IMR-90 (cell line): Measurements from ENCODE around the gene ITGA1. TPM values are rescaled to one million over a fixed set of nuclear protein-coding genes. Genes with fewer than 3 reads are reported as not detected.

Source experiments
- ATAC-seq: fragments of 200-7000 bp; cut with Tn5 transposase; 2 replicates; pipeline ENCODE4 v1.9.1; 2020; ENCODE audit warnings: low read depth, mild to moderate bottlenecking, moderate library complexity
- BruUV-seq: library from RNA; stranded (reverse); fragments of 400-500 nt; replicated peaks from 2 replicates; lab custom pipeline; 2021; lab: Mats Ljungman, UMichigan
- CTCF ChIA-PET: fragments of 300-600 bp; formaldehyde crosslinking; extraction: SDS; loops from one replicate; lab custom pipeline; 2021; ENCODE audit warnings: antibody characterized with exemption; lab: Yijun Ruan, JAX
- POLR2A ChIA-PET: fragments of 300-600 bp; sonication (Branson Sonifier 250); formaldehyde crosslinking; loops from one replicate; lab custom pipeline; 2022; ENCODE audit warnings: antibody characterized with exemption; ENCODE audit not compliant: unreplicated experiment; lab: Charles Lee
- DNase-seq: peaks from one replicate; pipeline ENCODE4 v3.0.0; 2013
- H2AFZ ChIP-seq: replicated peaks from 2 replicates; pipeline ENCODE3; 2013; ENCODE audit warnings: low read length, mild to moderate bottlenecking; ENCODE audit not compliant: poor library complexity
- H2AK5ac ChIP-seq: 2 replicates; pipeline ENCODE4 v1.6.1; 2013; ENCODE audit warnings: low read depth, low read length, inconsistent platforms
- H2AK9ac ChIP-seq: replicated peaks from 2 replicates; pipeline ENCODE3; 2013; ENCODE audit warnings: mild to moderate bottlenecking, low read depth, low read length, moderate library complexity; ENCODE audit not compliant: poor library complexity
- H2BK120ac ChIP-seq: 2 replicates; pipeline ENCODE4 v1.6.1; 2013; ENCODE audit warnings: low read depth, low read length, inconsistent platforms
- H2BK15ac ChIP-seq: 3 replicates; pipeline ENCODE4 v1.6.1; 2013; ENCODE audit warnings: low read depth, low read length, inconsistent platforms
- H2BK20ac ChIP-seq: 2 replicates; pipeline ENCODE4 v1.6.1; 2013; ENCODE audit warnings: low read depth, mild to moderate bottlenecking, inconsistent platforms, low read length, moderate library complexity
- H2BK5ac ChIP-seq: 2 replicates; pipeline ENCODE4 v1.6.1; 2013; ENCODE audit warnings: mild to moderate bottlenecking, low read depth, low read length, inconsistent platforms; ENCODE audit not compliant: poor library complexity, severe bottlenecking
- H3K14ac ChIP-seq: replicated peaks from 2 replicates; pipeline ENCODE4 v1.6.1; 2013; ENCODE audit warnings: low read depth, low read length, inconsistent platforms
- H3K18ac ChIP-seq: 2 replicates; pipeline ENCODE4 v1.6.1; 2013; ENCODE audit warnings: low read depth, low read length, control low read depth
- H3K23ac ChIP-seq: 2 replicates; pipeline ENCODE4 v1.6.1; 2013; ENCODE audit warnings: low read depth, low read length, inconsistent platforms
- H3K27ac ChIP-seq: 2 replicates; pipeline ENCODE4 v1.5.1; 2013; ENCODE audit warnings: mild to moderate bottlenecking, control low read depth, low read length; ENCODE audit not compliant: insufficient read depth
- H3K27me3 ChIP-seq: 2 replicates; pipeline ENCODE4 v1.6.1; 2013; ENCODE audit warnings: low read length; ENCODE audit not compliant: control insufficient read depth, insufficient read depth
- H3K36me3 ChIP-seq: 2 replicates; pipeline ENCODE4 v1.6.1; 2013; ENCODE audit warnings: low read length, mixed read lengths; ENCODE audit not compliant: control insufficient read depth, insufficient read depth
- H3K4ac ChIP-seq: 2 replicates; pipeline ENCODE4 v1.6.1; 2013; ENCODE audit warnings: low read depth, low read length, inconsistent platforms
- H3K4me1 ChIP-seq: 2 replicates; pipeline ENCODE4 v1.6.1; 2013; ENCODE audit warnings: low read length, mixed read lengths; ENCODE audit not compliant: control insufficient read depth, insufficient read depth
- H3K4me2 ChIP-seq: 2 replicates; pipeline ENCODE4 v1.6.1; 2013; ENCODE audit warnings: low read depth, mild to moderate bottlenecking, control low read depth, low read length, moderate library complexity
- H3K4me3 ChIP-seq: 2 replicates; pipeline ENCODE4 v1.5.1; 2013; ENCODE audit warnings: low read depth, mild to moderate bottlenecking, control low read depth, low read length, moderate library complexity; ENCODE audit not compliant: insufficient read depth
- H3K56ac ChIP-seq: 2 replicates; pipeline ENCODE4 v1.6.1; 2013; ENCODE audit warnings: low read length, inconsistent platforms; ENCODE audit not compliant: insufficient read depth; ENCODE audit errors: extremely low read depth
- H3K79me1 ChIP-seq, 2 experiments: 2 replicates each; pipeline ENCODE4 v1.6.1; 2013; ENCODE audit warnings: low read length in 2 of 2, inconsistent platforms in 1 of 2, low read depth in 1 of 2
- H3K9ac ChIP-seq: 2 replicates; pipeline ENCODE4 v1.6.1; 2013; ENCODE audit warnings: low read depth, low read length, control low read depth
- H3K9me1 ChIP-seq: 2 replicates; pipeline ENCODE4 v1.6.1; 2013; ENCODE audit warnings: low read length, inconsistent platforms; ENCODE audit not compliant: insufficient read depth
- H3K9me3 ChIP-seq: 2 replicates; pipeline ENCODE4 v1.6.1; 2013; ENCODE audit warnings: low read length; ENCODE audit not compliant: control insufficient read depth, insufficient read depth
- H4K20me1 ChIP-seq: 2 replicates; pipeline ENCODE4 v1.6.1; 2013; ENCODE audit warnings: low read length, inconsistent platforms; ENCODE audit not compliant: insufficient read depth
- H4K5ac ChIP-seq: 2 replicates; pipeline ENCODE4 v1.6.1; 2013; ENCODE audit warnings: mild to moderate bottlenecking, low read depth, low read length, control low read depth
- H4K8ac ChIP-seq, 2 experiments: 2 replicates each; pipeline ENCODE4 v1.6.1; 2013; ENCODE audit warnings: low read depth in 2 of 2, low read length in 2 of 2, control low read depth in 1 of 2, inconsistent platforms in 1 of 2
- H4K91ac ChIP-seq: 2 replicates; pipeline ENCODE4 v1.6.1; 2013; ENCODE audit warnings: low read depth, low read length, inconsistent platforms; ENCODE audit not compliant: insufficient read depth
- CEBPB ChIP-seq: IDR thresholded peaks from 2 replicates; pipeline ENCODE4 v1.6.1; 2012; ENCODE audit warnings: low read depth, low read length, improper control_type of control experiment
- ELK1 ChIP-seq: fragments of 150-350 bp; IDR thresholded peaks from 2 replicates; pipeline ENCODE4 v1.6.1; 2016; ENCODE audit warnings: low read depth, mild to moderate bottlenecking, low read length, moderate library complexity, borderline replicate concordance
- MAFK ChIP-seq: IDR thresholded peaks from 2 replicates; pipeline ENCODE4 v1.6.1; 2012; ENCODE audit warnings: low read depth, low read length, improper control_type of control experiment
- MXI1 ChIP-seq: IDR thresholded peaks from 2 replicates; pipeline ENCODE4 v1.6.1; 2012; ENCODE audit warnings: low read depth, mild to moderate bottlenecking, low read length, moderate library complexity, borderline replicate concordance
- POLR2A ChIP-seq: IDR thresholded peaks from 2 replicates; pipeline ENCODE4 v1.6.1; 2012; ENCODE audit warnings: mild to moderate bottlenecking, low read depth, low read length
- RCOR1 ChIP-seq: IDR thresholded peaks from 2 replicates; pipeline ENCODE4 v1.6.1; 2012; ENCODE audit warnings: mild to moderate bottlenecking, low read length, improper control_type of control experiment; ENCODE audit not compliant: insufficient replicate concordance
- SMC3 ChIP-seq: fragments of 150-350 bp; IDR thresholded peaks from 2 replicates; pipeline ENCODE4 v1.6.1; 2016; ENCODE audit warnings: low read depth, mild to moderate bottlenecking, antibody characterized with exemption, low read length, moderate library complexity
- WGBS, 2 experiments: methylation state at CpG; one replicate each; pipeline versions ENCODE4 v1.1.5 to v1.1.7; 2013; ENCODE audit warnings: missing lambda C conversion rate in 2 of 2; ENCODE audit not compliant: insufficient read length in 1 of 2; ENCODE audit errors: extremely low coverage in 2 of 2; 5-methylcytosine and 5-hydroxymethylcytosine counted together
- dilution Hi-C: fragments of 300-500 bp; cut with HindIII; formaldehyde crosslinking; loops from one replicate; pipeline ENCODE4 v1.14.3; 2018; ENCODE audit warnings: low sequenced_read_pairs; ENCODE audit not compliant: unreplicated experiment
- in situ Hi-C: fragments of 300-500 bp; cut with MboI; formaldehyde crosslinking; loops from 3 replicates; pipeline ENCODE4 v1.14.3; 2019; ENCODE audit warnings: low sequenced_read_pairs, inconsistent platforms, mixed read lengths
- intact Hi-C: fragments of 100-400 bp; cut with micrococcal nuclease; formaldehyde crosslinking; loops from 2 replicates; pipeline ENCODE4 v1.10.0; 2022
- polyA plus RNA-seq, 3 experiments: library from polyadenylated mRNA; depleted of rRNA; stranded (reverse); fragments of >200 nt; gene quantifications; 2 replicates each; pipeline ENCODE4 v1.2.3, GENCODE V29; 2012; ENCODE audit warnings: low replicate concordance in 1 of 3
- total RNA-seq: library from RNA; depleted of rRNA; stranded (reverse); fragments of >200 nt; gene quantifications from 2 replicates; pipeline ENCODE4 v1.2.3, GENCODE V29; 2012
- TF ChIP-seq, protein P1 (sequence below): conservative IDR thresholded peaks from 2 replicates; pipeline ENCODE4 v1.5.1; 2012; ENCODE audit warnings: mild to moderate bottlenecking, low read depth, low read length, improper control_type of control experiment

ITGA1 gene
- total and polyA plus RNA-seq, 2 of the 4 experiments (the other 2 are of a cell fraction): 22.3 to 95.2 TPM

DNA sequence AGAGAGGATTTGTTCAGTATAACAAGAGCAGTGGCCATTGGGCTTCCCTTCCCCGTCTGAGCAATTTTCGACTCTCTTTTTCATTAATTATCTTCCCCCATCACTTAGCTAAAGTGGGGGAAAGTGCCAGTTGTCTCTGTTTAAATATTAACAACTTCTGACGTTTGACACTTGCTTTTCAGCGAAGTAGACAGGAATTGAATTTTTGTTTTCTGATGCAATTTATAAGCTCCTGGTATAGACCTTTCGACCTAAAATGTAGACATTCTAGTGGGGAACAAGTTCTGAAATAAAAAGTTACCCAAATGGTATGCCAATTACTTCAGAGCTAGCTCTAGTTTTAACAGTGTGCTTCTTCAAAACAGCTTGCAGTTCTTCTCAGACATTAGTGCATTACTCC, 100.6 kb downstream of the ITGA1 start:
- Histone ChIP-seq H3K9me1 (peaks cover 11% of the 10 kb centered on the region; the same call in 1 of the 2 replicates), H2AK5ac (no peak overlapping the region), H3K23ac (no peak overlapping the region), H2AK9ac (no peak overlapping the region), H2AFZ (no peak overlapping the region), H4K20me1 (no peaks in the 10 kb centered on the region), H3K36me3 (peaks cover 28% of the 10 kb centered on the region), H3K27me3 (no peaks in the 10 kb centered on the region), H4K8ac (no peak overlapping the region), H4K5ac (no peak overlapping the region), H3K56ac (no peak overlapping the region), H3K9ac (no peak overlapping the region), H3K14ac (no peak overlapping the region), H2BK5ac (no peak overlapping the region), H2BK120ac (no peak overlapping the region), H3K9me3 (no peaks in the 10 kb centered on the region), H3K4ac (no peak overlapping the region), H3K79me1 (peaks cover 0 to 6% of the 10 kb centered on the region in 2 experiments; a peak in 1 of 4 replicates), H4K91ac (no peak overlapping the region), H2BK20ac (no peak overlapping the region), H3K4me2 (no peak overlapping the region), H3K4me1 (peaks cover 8% of the 10 kb centered on the region), H3K27ac (no peak overlapping the region), H3K4me3 (no peak overlapping the region), H3K18ac (no peak overlapping the region), H2BK15ac (no peak overlapping the region)
- no CpG with 5 or more reads among the region's 5 CpGs for WGBS, 2 experiments
- in situ Hi-C loops (no loop called here), intact Hi-C loops (no loop called here), dilution Hi-C loops (no loop called here)
- TF ChIP-seq SMC3 (no peak), RCOR1 (no peak), MAFK (no peak), ELK1 (no peak), MXI1 (no peak), POLR2A (no peak), CEBPB (no peak)
- TF ChIP-seq, protein P1, sequence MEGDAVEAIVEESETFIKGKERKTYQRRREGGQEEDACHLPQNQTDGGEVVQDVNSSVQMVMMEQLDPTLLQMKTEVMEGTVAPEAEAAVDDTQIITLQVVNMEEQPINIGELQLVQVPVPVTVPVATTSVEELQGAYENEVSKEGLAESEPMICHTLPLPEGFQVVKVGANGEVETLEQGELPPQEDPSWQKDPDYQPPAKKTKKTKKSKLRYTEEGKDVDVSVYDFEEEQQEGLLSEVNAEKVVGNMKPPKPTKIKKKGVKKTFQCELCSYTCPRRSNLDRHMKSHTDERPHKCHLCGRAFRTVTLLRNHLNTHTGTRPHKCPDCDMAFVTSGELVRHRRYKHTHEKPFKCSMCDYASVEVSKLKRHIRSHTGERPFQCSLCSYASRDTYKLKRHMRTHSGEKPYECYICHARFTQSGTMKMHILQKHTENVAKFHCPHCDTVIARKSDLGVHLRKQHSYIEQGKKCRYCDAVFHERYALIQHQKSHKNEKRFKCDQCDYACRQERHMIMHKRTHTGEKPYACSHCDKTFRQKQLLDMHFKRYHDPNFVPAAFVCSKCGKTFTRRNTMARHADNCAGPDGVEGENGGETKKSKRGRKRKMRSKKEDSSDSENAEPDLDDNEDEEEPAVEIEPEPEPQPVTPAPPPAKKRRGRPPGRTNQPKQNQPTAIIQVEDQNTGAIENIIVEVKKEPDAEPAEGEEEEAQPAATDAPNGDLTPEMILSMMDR: no peak
- CTCF ChIA-PET: interaction anchor here (0.6 kb wide), 1 partner anchor 14 kb away, joined by 4 read pairs; no protein-coding TSS in a partner anchor
- ATAC-seq: no peak
- DNase-seq: no peak
- POLR2A ChIA-PET: no interaction called here
- BruUV-seq: no TSS peak
